Stimulated activated CD4-positive, alpha-beta T cell treated with anti-CD3 and anti-CD28 coated beads, Interleukin-2, amount 100 ng/mL, for 24 hours (primary cell): ENCODE results near the gene CSMD2.

Source experiments
- DNase-seq, 2 donors: peaks; one replicate each; pipeline ENCODE4 v3.0.0-alpha.2; 2020

The CSMD2 gene

GRCh38 chr1:33736496-33736895 is 428.5 kb downstream of the CSMD2 start:
- DNase-seq: no peak

- DNase-seq: no peak
Measured at GRCh38 chr1:33735624-33736023, 429.4 kb downstream of the CSMD2 start.

GRCh38 chr1:33727310-33727709 is 437.7 kb downstream of the CSMD2 start:
- DNase-seq: no peak

- DNase-seq: no peak
Measured at GRCh38 chr1:33726274-33726804, 438.7 kb downstream of the CSMD2 start.

DNA sequence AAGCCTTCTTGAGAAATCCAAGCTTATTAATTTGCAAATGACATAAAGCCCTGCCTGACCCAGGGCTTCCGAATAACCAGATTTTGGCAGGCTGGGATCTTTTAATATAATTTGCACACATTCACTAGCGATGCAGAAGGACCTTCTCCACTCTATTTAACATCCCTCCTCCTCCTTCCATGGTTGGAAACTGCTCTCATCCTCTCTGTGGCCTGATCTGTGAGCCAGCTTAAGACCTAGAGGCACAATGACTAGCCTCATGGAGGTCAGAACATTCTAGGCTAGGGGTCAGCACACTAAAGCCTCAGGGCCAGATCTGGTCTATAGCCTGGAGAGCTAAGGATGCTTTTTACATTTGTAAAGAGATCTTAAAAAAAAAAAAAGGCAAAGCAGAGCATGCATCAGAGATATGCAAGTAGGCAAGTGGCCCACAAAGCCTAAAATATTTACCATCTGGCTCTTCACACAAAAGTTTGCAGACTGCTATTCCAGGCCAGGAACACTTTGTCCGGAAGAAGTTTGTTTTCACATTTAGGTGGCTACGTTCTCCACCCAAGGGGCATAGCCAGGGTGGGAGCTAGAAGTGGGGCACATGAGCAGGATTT is 439.4 kb downstream of the CSMD2 start:
- no peak for DNase-seq

- no peak for DNase-seq
Measured at GRCh38 chr1:33725037-33725436, 440.0 kb downstream of the CSMD2 start.

GRCh38 chr1:33724348-33724747 is 440.7 kb downstream of the CSMD2 start:
- DNase-seq: no peak

DNA sequence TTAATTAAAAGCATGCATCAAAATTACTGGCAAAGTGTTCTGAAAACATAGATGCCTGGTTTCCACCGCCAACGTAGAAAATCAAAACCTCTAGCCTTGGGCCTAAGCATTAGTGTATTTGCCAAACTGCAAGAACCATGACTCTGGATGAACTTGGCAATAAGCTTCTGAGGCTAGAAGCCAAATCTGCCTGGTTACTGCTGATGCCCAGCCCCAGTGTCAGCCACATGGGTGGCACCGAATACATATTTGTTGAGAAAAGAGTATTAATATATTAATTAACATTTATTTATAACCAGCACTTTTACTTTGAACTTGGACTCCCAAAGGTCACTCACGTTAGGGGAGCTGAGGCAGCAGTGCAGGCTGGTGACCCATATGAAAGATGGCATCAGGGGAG is 441.8 kb downstream of the CSMD2 start:
- no peak for DNase-seq

GRCh38 chr1:33721301-33721815 is 443.7 kb downstream of the CSMD2 start:
- DNase-seq: no peak

DNA sequence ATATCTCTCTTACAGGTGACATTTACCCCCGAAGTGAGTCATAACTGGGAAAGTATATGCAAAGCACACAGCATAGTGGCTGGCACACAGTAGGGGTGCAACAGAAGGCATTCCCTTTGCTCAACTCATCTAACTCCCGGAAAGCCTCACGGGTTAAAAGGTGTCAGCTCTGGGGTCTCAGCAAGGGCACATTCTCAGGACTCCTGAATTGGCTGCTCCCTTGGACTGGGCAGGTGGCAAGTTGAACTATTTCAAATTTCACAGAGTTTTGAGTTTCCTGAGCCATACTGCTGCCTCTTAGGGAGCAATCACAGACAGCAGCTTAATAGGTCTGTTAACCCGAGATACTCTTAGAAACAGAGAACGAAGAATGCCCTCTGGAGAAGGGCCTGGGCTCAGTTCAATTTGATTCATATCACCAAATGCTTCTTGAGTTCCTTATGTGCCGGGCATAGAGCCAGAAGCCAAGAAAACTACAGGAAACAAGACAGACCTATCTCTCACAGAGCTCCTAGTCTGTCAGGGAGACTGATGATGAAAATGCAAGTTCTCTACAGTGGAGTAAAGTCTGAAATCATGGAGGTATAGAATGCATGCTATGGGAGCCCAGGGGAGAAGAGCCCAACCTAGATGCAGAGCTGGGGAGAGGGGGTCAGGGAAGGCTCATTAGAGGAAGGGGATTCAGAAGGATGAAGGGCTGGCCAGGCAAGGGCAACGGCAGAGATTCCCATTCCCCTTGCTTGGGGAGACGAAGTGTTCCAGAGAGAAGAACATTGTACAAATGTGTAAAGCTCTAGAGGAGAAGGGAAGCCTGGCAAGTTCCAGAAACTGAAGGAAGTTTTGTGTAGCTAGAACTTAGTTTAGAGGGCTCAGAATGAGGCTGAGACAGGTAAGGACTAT is 445.0 kb downstream of the CSMD2 start:
- no peak for DNase-seq

- no peak for DNase-seq
Measured at GRCh38 chr1:33719326-33719725, 445.7 kb downstream of the CSMD2 start.

DNA sequence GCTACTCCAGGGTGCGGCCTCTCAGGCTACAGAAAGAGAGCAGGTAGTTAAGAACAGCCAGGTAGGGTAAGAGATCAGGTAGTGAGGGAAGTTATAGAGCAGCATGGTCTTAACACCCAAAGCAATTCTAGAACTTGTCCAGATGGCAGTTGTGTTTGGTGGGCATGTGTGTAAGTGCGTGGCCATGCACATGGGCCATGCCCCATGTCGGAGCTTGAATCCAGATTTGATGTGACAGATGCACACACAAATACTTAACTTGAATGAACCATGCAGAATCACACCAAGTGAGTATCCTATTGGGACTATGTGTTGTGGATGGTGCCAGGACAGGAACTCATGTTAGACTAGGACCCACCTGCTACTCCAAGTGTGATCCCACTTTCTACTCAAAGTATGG is 446.8 kb downstream of the CSMD2 start:
- no peak for DNase-seq

DNA sequence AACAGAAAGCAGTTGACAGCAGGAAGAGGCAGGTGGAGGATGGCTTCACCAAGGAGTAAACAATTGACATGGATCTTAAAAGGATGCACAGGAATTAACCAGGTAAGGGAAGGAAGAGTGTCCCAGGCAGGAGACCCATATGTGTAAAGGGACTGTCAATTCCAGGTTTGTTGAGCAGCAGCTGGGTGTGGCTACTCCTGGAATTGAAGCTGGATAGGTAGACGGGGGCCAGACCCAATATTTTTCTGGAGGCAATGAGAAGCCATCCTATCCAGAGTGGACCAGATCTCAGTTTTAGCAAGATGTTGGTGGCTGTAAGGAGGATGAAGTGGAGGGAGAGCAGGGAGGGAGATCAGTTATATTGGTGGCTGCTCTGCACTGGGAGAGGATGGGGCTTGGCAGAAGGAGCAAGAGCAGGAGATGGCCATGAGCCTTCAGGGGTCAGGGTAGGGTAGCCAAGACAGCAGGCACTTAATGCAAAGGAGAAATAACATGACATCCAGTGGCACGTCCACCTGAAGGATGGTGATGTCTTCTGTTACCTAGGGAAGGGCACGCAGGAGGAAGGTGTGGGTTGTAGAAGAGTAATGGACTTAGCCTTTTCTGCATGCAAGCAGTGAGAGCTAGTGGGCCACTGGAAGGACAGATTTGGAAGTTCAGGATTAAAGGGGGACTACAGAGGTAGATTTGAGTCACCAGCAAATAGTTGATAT is 447.9 kb downstream of the CSMD2 start:
- DNase-seq: no peak

DNA sequence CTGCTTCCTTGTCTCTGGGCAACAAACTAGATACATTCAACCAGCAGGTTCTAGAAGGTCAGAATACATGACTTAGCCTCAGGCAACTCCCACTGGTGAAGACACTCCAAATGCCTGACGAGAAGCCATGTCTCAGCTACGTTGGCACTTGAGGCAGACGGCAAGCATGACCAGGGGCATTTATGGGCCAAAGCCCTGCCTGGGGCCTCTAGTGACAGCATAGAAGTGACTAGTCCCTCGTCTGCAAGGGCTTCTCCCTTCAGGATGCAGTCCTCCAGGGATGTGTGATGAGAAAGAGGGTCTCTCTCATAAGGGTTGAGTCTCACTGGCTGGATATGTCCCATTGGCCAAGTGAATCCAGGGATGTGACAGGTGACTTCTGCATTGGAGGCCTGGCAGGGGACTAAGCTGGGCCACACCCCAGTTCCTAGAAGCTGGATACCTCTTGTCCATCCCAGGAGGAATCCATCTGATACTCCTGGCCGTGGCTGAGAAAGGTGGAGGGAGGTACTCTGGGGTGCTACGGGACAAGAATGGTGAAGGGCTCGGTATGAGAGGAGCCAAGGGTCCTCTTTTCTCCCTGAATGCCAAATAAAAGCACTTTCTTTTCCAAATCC is 449.7 kb downstream of the CSMD2 start:
- no peak for DNase-seq

GRCh38 chr1:33714421-33714820 is 450.6 kb downstream of the CSMD2 start:
- DNase-seq: no peak

- no peak for DNase-seq
Measured at GRCh38 chr1:33713058-33713877, 451.8 kb downstream of the CSMD2 start.

DNA sequence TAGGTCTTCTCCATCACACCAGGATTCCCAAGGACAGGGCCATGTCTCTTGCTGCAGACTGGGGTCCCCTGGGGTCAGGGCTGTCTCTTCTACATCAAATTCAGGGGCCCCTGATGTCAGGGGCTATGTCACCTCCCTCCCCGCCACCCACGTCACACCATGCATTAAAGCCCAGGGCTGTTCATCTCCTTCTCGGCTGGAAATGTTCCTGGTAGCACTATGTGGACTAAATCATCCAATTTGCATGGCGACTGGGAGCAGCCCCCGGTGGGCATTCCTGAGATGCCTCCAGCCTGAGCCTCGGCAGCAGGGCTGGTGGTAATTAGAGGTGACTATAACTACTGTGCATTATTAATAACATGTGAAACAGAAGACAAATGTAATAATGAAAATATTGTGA is 452.8 kb downstream of the CSMD2 start:
- no peak for DNase-seq

DNA sequence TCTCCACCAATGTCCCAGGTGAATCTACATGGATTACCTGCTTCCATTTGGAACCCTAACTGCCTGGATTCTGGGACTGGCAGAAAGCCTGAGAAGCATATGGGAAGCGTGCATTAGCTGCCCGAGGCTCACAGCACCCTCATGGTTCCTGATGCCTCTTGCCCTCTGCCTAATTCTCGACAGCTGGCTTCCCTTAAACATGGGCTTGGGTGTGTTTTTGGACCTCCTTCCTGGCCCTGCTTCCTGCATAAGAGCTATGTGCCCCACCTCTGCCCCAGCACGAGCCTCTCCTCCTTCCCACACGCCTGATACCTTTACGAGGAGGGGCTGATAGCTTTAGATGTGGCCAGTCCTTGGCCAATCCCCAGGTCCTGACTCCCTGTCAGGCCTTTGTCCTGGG is 453.5 kb downstream of the CSMD2 start:
- no peak for DNase-seq

DNA sequence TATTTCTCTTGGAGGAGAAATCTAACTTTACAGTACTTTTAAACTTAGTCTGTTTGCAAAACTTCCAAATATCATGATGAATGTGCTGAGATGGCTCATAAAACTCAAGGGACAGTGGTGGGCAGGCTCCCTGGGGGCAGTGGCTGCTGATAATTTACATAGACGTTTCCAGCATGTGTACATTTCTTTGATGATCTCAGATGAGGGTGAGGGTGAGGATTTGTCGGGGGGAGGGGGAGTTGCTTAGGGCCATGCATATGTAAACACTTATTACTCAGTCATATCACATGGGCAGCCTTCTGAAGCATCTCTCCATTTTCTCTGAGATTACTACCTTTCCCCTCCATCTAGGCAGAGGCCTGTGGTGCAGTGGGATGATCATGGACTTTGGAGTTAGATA is 454.1 kb downstream of the CSMD2 start:
- no peak for DNase-seq

GRCh38 chr1:33709783-33710718 is 455.0 kb downstream of the CSMD2 start:
- DNase-seq: no peak
